Prostate gland (tissue), 2 donors: ENCODE results near the gene ERP44.
"Not testable (repeated sequence)": the region's sequence is repeated elsewhere in the genome, so short reads cannot be mapped to it uniquely, and the experiment has no call there.

Experiments used
- CTCF ChIP-seq, 4 experiments: fragments of 200-600 bp in 2 of 4; fragments of 450-650 bp in 2 of 4; sonication (generic) in 2 of 4; IDR thresholded peaks; 1 replicate in 3 of 4; 2 replicates in 1 of 4; pipeline ENCODE4 v1.5.1; 2016 to 2019; ENCODE audit warnings: antibody characterized with exemption in 4 of 4, mild to moderate bottlenecking in 2 of 4, moderate library complexity in 2 of 4
- POLR2A ChIP-seq: fragments of 450-650 bp; IDR thresholded peaks from one replicate; pipeline ENCODE4 v1.6.1; 2016; ENCODE audit warnings: antibody characterized with exemption, mild to moderate bottlenecking
- POLR2AphosphoS5 ChIP-seq: sonication (generic); formaldehyde crosslinking; IDR thresholded peaks from one replicate; pipeline ENCODE4 v1.6.1; 2017; ENCODE audit warnings: antibody characterized with exemption

GRCh38 chr9:100145976-100146375 is 47.2 kb upstream of the ERP44 start:
- TF ChIP-seq POLR2AphosphoS5; POLR2A; CTCF (IDR thresholded peaks at IDR 0.05): not testable (repeated sequence)
